Endothelial cell of umbilical vein (primary cell): ENCODE results near the gene DRC1. TPM values are rescaled to one million over a fixed set of nuclear protein-coding genes. Genes with fewer than 3 reads are reported as not detected.

ENCODE experiments used
- BruUV-seq: library from RNA; stranded (reverse); fragments of 400-500 nt; replicated peaks from 2 replicates; lab custom pipeline; 2021; lab: Mats Ljungman, UMichigan
- CTCF ChIA-PET: fragments of 300-600, 350-600 bp; sonication (Branson Sonifier 250); formaldehyde crosslinking; loops from one replicate; lab custom pipeline; 2021; ENCODE audit warnings: antibody characterized with exemption, inconsistent platforms; lab: Charles Lee
- POLR2A ChIA-PET: fragments of 300-600, 350-600 bp; sonication (Branson Sonifier 250); formaldehyde crosslinking; loops from one replicate; lab custom pipeline; 2021; ENCODE audit warnings: antibody characterized with exemption, inconsistent platforms; lab: Charles Lee
- DNase-seq: peaks from one replicate; pipeline ENCODE4 v3.0.0-alpha.2; 2011; ENCODE audit warnings: low read depth, low spot score
- FAIRE-seq: peaks from 2 replicates; lab custom pipeline; 2011; peaks lifted over from hg19 to GRCh38; lab: Jason Lieb, UNC
- H2AFZ ChIP-seq: 2 replicates; pipeline ENCODE4 v1.6.0; 2012; ENCODE audit warnings: low read depth, low read length, control low read depth, inconsistent platforms
- H3K27ac ChIP-seq: 2 replicates; pipeline ENCODE4 v1.5.1; 2011; ENCODE audit warnings: low read depth, mild to moderate bottlenecking, control low read depth, low read length, moderate library complexity; ENCODE audit not compliant: insufficient read depth
- H3K27me3 ChIP-seq, 2 experiments: 2 replicates each; pipeline versions ENCODE4 v1.6.0 to v1.6.1; 2011; ENCODE audit warnings: low read length in 2 of 2, mixed read lengths in 1 of 2; ENCODE audit not compliant: control insufficient read depth in 2 of 2, insufficient read depth in 2 of 2
- H3K36me3 ChIP-seq, 2 experiments: 2 replicates in 1 of 2; 3 replicates in 1 of 2; pipeline ENCODE4 v1.5.1; 2011; ENCODE audit warnings: low read length in 2 of 2, mild to moderate bottlenecking in 1 of 2, moderate library complexity in 1 of 2; ENCODE audit not compliant: control insufficient read depth in 2 of 2, insufficient read depth in 2 of 2; ENCODE audit errors: extremely low read depth in 1 of 2
- H3K4me1 ChIP-seq: 3 replicates; pipeline ENCODE4 v1.5.1; 2011; ENCODE audit warnings: mild to moderate bottlenecking, low read length; ENCODE audit not compliant: control insufficient read depth, insufficient read depth; ENCODE audit errors: extremely low read depth
- H3K4me2 ChIP-seq: 2 replicates; pipeline ENCODE4 v1.6.1; 2011; ENCODE audit warnings: low read length, control low read depth, mixed read lengths; ENCODE audit not compliant: insufficient read depth
- H3K4me3 ChIP-seq, 3 experiments: fragments of 200-600 bp in 1 of 3; sonication (generic), shearing (Covaris generic) in 1 of 3; replicated peaks in 1 of 3; 2 replicates each; pipeline ENCODE4 v1.5.1; 2011 to 2016; ENCODE audit warnings: control low read depth in 3 of 3, low read length in 3 of 3, mild to moderate bottlenecking in 2 of 3, inconsistent platforms in 1 of 3, low read depth in 1 of 3, moderate library complexity in 1 of 3; ENCODE audit not compliant: insufficient read depth in 1 of 3
- H3K79me2 ChIP-seq: 2 replicates; pipeline ENCODE4 v1.6.0; 2012; ENCODE audit warnings: low read length, inconsistent platforms; ENCODE audit not compliant: control insufficient read depth, insufficient read depth
- H3K9ac ChIP-seq: replicated peaks from 2 replicates; pipeline ENCODE3; 2011; ENCODE audit warnings: low read length, control low read depth; ENCODE audit not compliant: insufficient read depth; ENCODE audit errors: extremely low read depth
- H3K9me1 ChIP-seq: replicated peaks from 3 replicates; pipeline ENCODE4 v1.6.0; 2011; ENCODE audit warnings: mild to moderate bottlenecking, low read length; ENCODE audit not compliant: control insufficient read depth, insufficient read depth; ENCODE audit errors: extremely low read depth
- H3K9me3 ChIP-seq: replicated peaks from 2 replicates; pipeline ENCODE4 v1.5.1; 2012; ENCODE audit warnings: low read length, inconsistent platforms; ENCODE audit not compliant: control insufficient read depth, insufficient read depth
- H4K20me1 ChIP-seq: replicated peaks from 2 replicates; pipeline ENCODE3; 2011; ENCODE audit warnings: mild to moderate bottlenecking, low read length; ENCODE audit not compliant: control insufficient read depth, insufficient read depth; ENCODE audit errors: extremely low read depth
- EZH2 ChIP-seq: IDR thresholded peaks from 2 replicates; pipeline ENCODE4 v1.6.1; 2012; ENCODE audit warnings: borderline replicate concordance, low read depth, mild to moderate bottlenecking, moderate library complexity, low read length, inconsistent platforms; ENCODE audit not compliant: severe bottlenecking
- FOS ChIP-seq: IDR thresholded peaks from 2 replicates; pipeline ENCODE4 v1.6.1; 2011; ENCODE audit warnings: mild to moderate bottlenecking, low read length, moderate library complexity, borderline replicate concordance; ENCODE audit not compliant: insufficient read depth
- GATA2 ChIP-seq: IDR thresholded peaks from 2 replicates; pipeline ENCODE4 v1.7.0; 2011; ENCODE audit warnings: low read depth, mild to moderate bottlenecking, moderate library complexity, mixed read lengths, low read length; ENCODE audit not compliant: insufficient read length, insufficient read depth
- JUN ChIP-seq: IDR thresholded peaks from 2 replicates; pipeline ENCODE4 v1.6.1; 2011; ENCODE audit warnings: borderline replicate concordance, low read depth; ENCODE audit not compliant: insufficient read length, insufficient read depth
- MYC ChIP-seq: IDR thresholded peaks from one replicate; pipeline ENCODE4 v1.6.1; 2011; ENCODE audit warnings: mild to moderate bottlenecking, low read depth, low read length
- POLR2A ChIP-seq: IDR thresholded peaks from 2 replicates; pipeline ENCODE4 v1.6.1; 2012; ENCODE audit warnings: low read depth, mild to moderate bottlenecking, control low read depth, low read length
- POLR2AphosphoS5 ChIP-seq: IDR thresholded peaks from 2 replicates; pipeline ENCODE4 v1.6.1; 2012; ENCODE audit warnings: low read depth, mild to moderate bottlenecking, control low read depth, low read length, moderate library complexity; ENCODE audit not compliant: insufficient read depth
- dilution Hi-C: fragments of 300-500 bp; cut with MboI; formaldehyde crosslinking; loops from one replicate; pipeline ENCODE4 v1.15.0; 2019; ENCODE audit warnings: low sequenced_read_pairs; ENCODE audit not compliant: extremely low pct_ligation_motif_present
- intact Hi-C: fragments of 100-400 bp; cut with micrococcal nuclease; formaldehyde crosslinking; loops from one replicate; pipeline ENCODE4 v1.10.0; 2022
- polyA plus RNA-seq, 4 experiments: library from polyadenylated mRNA; depleted of rRNA in 3 of 4; stranded (reverse) in 3 of 4; unstranded in 1 of 4; fragments of >200 nt; gene quantifications; 2 replicates each; pipeline versions ENCODE4 v1.2.1 to v1.2.3, GENCODE V29; 2011 to 2012; ENCODE audit warnings: missing spikeins in 1 of 4
- total RNA-seq: library from RNA; stranded (reverse); gene quantifications from 2 replicates; pipeline ENCODE4 v1.2.3, GENCODE V29; 2021
- TF ChIP-seq, protein P1 (sequence below): IDR thresholded peaks from 2 replicates; pipeline ENCODE4 v1.6.1; 2011; ENCODE audit not compliant: insufficient read depth, insufficient read length
- TF ChIP-seq, protein P2 (sequence below), 2 donors: IDR thresholded peaks; 1 replicate in 1 of 2; 2 replicates in 1 of 2; pipeline ENCODE4 v1.5.1; 2011; ENCODE audit warnings: low read length in 2 of 2, mild to moderate bottlenecking in 2 of 2, moderate library complexity in 2 of 2, control low read depth in 1 of 2, inconsistent platforms in 1 of 2, low read depth in 1 of 2; ENCODE audit not compliant: insufficient read depth in 1 of 2; ENCODE audit errors: extremely low read depth in 1 of 2

DRC1 gene
- total and polyA plus RNA-seq, 2 donors (not counting 3 experiments of a cell fraction or from before 2014, with no cell fraction given): 0.44 TPM; not detected in 1

DNA sequence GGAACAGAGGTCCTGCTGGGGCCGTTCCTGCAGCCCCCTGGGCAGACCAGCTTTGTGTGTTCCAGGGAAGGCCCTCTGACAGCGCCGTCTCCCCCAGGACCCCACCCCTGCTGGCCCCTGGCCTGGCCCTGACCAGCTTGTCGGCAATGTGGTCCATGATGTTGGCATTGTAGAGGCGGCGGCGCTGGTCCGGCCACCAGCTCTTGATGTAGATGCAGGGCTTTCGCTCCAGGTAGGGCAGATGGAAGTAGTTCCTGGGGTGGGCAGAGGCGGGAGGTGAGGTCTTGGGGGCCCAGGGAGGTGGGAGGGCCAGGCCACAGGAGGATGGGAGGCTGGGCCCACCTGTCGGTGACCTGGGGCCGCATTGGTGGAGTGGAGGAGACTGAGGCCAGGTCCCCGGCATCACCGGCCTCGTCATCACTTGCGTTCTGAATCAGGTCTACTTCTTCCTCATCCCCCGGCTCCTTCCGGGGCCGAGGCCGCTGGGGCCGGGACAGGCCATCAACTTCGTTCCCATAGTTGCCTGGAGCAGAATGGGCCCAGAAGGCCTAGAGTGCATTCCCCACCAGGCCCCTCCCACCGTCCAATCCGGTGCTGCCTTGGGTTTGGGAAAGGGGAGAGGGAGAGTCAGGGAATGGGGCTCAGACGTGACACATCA lies 77.5 kb downstream of the DRC1 start:
- no peaks in the 10 kb centered on the region for H3K4me1 ChIP-seq
- DNase-seq (no peak), FAIRE-seq (no peak)
- no peaks in the 10 kb centered on the region for H4K20me1 ChIP-seq
- no peaks in the 10 kb centered on the region for H3K9me1 ChIP-seq
- POLR2A ChIA-PET: interaction anchor here (0.6 kb wide), 1 partner anchor 807 kb away, joined by 12 read pairs; no protein-coding TSS in a partner anchor
- no peak overlapping the region for H3K9ac ChIP-seq
- intact Hi-C loops (no loop called here), dilution Hi-C loops (no loop called here)
- no peak overlapping the region for H2AFZ ChIP-seq
- H3K9me3 ChIP-seq: no peaks in the 10 kb centered on the region
- no peaks in the 10 kb centered on the region for H3K79me2 ChIP-seq
- no peaks in the 10 kb centered on the region for H3K27me3 ChIP-seq
- TF ChIP-seq, protein P1, sequence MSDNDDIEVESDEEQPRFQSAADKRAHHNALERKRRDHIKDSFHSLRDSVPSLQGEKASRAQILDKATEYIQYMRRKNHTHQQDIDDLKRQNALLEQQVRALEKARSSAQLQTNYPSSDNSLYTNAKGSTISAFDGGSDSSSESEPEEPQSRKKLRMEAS: no peak
- TF ChIP-seq, protein P2, sequence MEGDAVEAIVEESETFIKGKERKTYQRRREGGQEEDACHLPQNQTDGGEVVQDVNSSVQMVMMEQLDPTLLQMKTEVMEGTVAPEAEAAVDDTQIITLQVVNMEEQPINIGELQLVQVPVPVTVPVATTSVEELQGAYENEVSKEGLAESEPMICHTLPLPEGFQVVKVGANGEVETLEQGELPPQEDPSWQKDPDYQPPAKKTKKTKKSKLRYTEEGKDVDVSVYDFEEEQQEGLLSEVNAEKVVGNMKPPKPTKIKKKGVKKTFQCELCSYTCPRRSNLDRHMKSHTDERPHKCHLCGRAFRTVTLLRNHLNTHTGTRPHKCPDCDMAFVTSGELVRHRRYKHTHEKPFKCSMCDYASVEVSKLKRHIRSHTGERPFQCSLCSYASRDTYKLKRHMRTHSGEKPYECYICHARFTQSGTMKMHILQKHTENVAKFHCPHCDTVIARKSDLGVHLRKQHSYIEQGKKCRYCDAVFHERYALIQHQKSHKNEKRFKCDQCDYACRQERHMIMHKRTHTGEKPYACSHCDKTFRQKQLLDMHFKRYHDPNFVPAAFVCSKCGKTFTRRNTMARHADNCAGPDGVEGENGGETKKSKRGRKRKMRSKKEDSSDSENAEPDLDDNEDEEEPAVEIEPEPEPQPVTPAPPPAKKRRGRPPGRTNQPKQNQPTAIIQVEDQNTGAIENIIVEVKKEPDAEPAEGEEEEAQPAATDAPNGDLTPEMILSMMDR (IDR thresholded peaks at IDR 0.05; ENCODE audit: extremely low read depth in 1 of 2, insufficient read depth in 1 of 2, low read depth in 1 of 2, low read length in 2 of 2): no peak
- TF ChIP-seq MYC: no peak
- TF ChIP-seq POLR2AphosphoS5: no peak
- no peak for TF ChIP-seq FOS
- TF ChIP-seq GATA2: no peak
- TF ChIP-seq POLR2A: no peak
- TF ChIP-seq EZH2: no peak
- no peak for TF ChIP-seq JUN
- no peak overlapping the region for H3K27ac ChIP-seq
- no peak overlapping the region for H3K4me2 ChIP-seq
- H3K4me3 ChIP-seq: no peak overlapping the region
- CTCF ChIA-PET: no interaction called here
- no peaks in the 10 kb centered on the region for H3K36me3 ChIP-seq
- BruUV-seq: no TSS peak
